ENCODE results near the gene SMCP.

SMCP gene

GRCh38 chr1:152886758-152887409 is 8.8 kb downstream of the SMCP start:
- DNase-seq, result no peak

- no peak for DNase-seq
These were observed 10.0 kb downstream of the SMCP start for GRCh38 chr1:152888126-152888525.

- DNase-seq, result no peak
These were observed 20.9 kb downstream of the SMCP start for GRCh38 chr1:152899027-152899426.

GRCh38 chr1:152899883-152900282 is 21.8 kb downstream of the SMCP start:
- DNase-seq, result no peak

- no peak for DNase-seq
These were observed 23.5 kb downstream of the SMCP start for GRCh38 chr1:152901631-152902030.

GRCh38 chr1:152902636-152903035 is 24.5 kb downstream of the SMCP start:
- no peak for DNase-seq

GRCh38 chr1:152904688-152905440 is 26.7 kb downstream of the SMCP start:
- DNase-seq, result no peak

GRCh38 chr1:152906023-152906565 is 28.0 kb downstream of the SMCP start:
- DNase-seq, result no peak

GRCh38 chr1:152907686-152908601 is 29.8 kb downstream of the SMCP start, which contains the start of gene IVL:
TSS of gene IVL (plus strand) at chr1:152908546. CDS start at chr1:152909798, 1,252 bp downstream.
- DNase-seq, result no peak

GRCh38 chr1:152909206-152909605 is 31.1 kb downstream of the SMCP start:
- no peak for DNase-seq

GRCh38 chr1:152912471-152912870 is 34.3 kb downstream of the SMCP start:
- no peak for DNase-seq

- no peak for DNase-seq
These were observed 34.8 kb downstream of the SMCP start for GRCh38 chr1:152912900-152913299.

- DNase-seq, result no peak
These were observed 39.7 kb downstream of the SMCP start for GRCh38 chr1:152917794-152918193.

- no peak for DNase-seq
These were observed 40.9 kb downstream of the SMCP start for GRCh38 chr1:152919071-152919470.

GRCh38 chr1:152924191-152924590 is 46.1 kb downstream of the SMCP start:
- no peak for DNase-seq

GRCh38 chr1:152926091-152926490 is 48.0 kb downstream of the SMCP start:
- DNase-seq, result no peak

- no peak for DNase-seq
These were observed 50.5 kb downstream of the SMCP start for GRCh38 chr1:152928671-152929070.

GRCh38 chr1:152932170-152932811 is 54.2 kb downstream of the SMCP start:
- DNase-seq, result no peak

GRCh38 chr1:152933196-152933595 is 55.1 kb downstream of the SMCP start:
- no peak for DNase-seq

All from T1000 (cell line).